Measurements from ENCODE around the gene ATP6V0C. TPM values are rescaled to one million over a fixed set of nuclear protein-coding genes. Genes with fewer than 3 reads are reported as not detected.

Gene ATP6V0C
- total RNA-seq, 1 donor from 2014 or later = 126 TPM

DNA sequence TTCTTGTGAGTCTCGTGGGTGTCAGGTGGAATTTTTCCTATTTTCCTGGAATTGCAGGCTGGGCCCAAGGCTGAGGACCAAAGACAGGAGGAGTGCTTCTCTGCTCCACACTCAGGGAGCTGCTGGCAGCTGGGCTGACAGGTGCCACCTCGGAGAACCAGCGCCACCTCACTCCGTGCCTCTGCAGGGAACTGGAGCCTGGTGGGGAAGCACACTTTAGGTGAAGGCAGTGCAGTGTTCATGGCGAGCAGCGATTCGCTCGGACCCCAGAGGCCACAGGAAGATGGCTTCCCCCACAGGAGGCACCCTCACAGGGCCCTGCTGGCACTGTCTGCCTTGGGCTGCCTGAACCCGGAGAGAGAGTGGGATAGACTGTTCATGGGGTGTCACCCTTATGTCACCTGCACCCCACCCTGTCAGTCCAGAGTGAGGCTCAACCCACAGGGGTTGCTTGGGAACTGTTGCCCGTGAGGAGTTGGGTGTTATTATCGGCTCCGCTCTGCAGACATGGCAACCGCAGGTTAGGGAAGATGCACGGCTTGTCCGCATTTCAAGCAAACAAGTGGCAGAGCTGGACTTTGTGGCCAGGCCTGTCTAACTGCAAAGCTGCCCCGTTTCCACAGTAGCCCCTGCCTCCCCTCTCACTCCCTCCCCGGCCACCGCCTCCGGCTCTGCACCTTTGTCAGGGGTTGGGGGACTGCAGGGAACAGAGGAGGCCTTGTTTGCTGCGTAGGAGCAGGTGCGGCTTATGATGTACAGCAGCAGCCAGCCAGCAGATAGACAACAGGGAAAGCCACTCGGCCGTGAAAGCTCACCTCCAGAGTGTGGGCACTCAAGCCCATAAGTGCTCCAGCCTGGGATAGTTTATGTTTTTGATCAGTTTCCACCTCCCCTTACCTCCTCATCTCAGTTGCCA, 23.3 kb upstream of the ATP6V0C start:
- DNase-seq (ENCODE audit: extremely low read depth, low read depth, low spot score) = no peak

GRCh38 chr16:2492292-2492691, 21.5 kb upstream of the ATP6V0C start:
- no peak for DNase-seq (ENCODE audit: extremely low read depth, low read depth, low spot score)

DNA sequence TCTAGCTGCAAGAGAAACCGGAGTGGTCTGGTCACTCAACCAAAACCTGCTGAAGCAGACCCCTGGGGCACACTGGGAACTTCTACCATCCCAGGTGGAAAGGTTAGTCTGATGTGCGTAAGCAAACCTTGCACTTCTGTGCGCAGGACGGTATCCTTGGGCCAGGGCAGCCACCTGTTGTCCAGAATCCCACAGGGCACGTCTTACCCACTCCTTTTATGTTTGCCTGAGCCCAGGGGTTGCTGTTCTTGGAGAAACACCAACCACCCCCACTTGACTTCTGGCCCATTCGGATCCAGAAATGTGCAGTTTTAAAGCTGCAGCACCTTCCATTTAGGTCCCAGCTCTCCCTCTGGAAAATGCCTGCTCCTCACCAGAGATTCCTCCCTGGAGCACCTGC, 20.1 kb upstream of the ATP6V0C start:
- DNase-seq (ENCODE audit: extremely low read depth, low read depth, low spot score) = no peak

- DNase-seq (ENCODE audit: extremely low read depth, low read depth, low spot score) = no peak
These were observed 19.1 kb upstream of the ATP6V0C start for GRCh38 chr16:2494616-2495015.

- DNase-seq (ENCODE audit: extremely low read depth, low read depth, low spot score) = no peak
These were observed 18.7 kb upstream of the ATP6V0C start for GRCh38 chr16:2495041-2495440.

GRCh38 chr16:2496223-2497115, 17.3 kb upstream of the ATP6V0C start:
- no peak for DNase-seq (ENCODE audit: extremely low read depth, low read depth, low spot score)

DNA sequence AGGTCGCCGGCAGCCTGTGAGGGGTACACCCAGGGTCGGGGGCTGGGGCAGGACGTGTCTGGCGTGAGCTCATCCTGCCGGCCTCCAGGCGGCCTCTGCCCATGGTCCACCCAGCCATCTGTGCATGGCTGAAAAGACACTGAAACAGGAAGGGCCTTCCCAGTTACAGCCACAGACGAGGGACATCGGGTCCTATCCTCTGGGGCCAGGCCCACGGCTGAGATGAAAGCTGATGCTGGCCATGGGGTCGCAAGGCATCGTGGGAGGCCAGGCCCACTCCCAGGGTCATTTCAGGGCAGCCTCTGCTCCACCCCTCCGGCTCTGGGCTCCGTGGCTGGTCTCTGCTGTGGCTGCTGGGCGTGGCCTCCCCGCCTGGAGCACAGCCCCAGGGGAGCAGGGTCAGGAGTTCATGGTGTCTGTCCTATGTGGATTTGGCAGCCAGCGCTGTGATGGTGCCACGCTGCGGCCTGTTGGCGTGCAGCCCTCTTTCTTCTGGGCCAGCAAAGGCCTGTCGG, 16.6 kb upstream of the ATP6V0C start:
- no peak for DNase-seq (ENCODE audit: extremely low read depth, low read depth, low spot score)

GRCh38 chr16:2497695-2498484, 15.9 kb upstream of the ATP6V0C start:
- no peak for DNase-seq (ENCODE audit: extremely low read depth, low read depth, low spot score)

GRCh38 chr16:2498531-2499253, 15.1 kb upstream of the ATP6V0C start:
- no peak for DNase-seq (ENCODE audit: extremely low read depth, low read depth, low spot score)

- DNase-seq (ENCODE audit: extremely low read depth, low read depth, low spot score) = no peak
These were observed 14.3 kb upstream of the ATP6V0C start for GRCh38 chr16:2499454-2499853.

DNA sequence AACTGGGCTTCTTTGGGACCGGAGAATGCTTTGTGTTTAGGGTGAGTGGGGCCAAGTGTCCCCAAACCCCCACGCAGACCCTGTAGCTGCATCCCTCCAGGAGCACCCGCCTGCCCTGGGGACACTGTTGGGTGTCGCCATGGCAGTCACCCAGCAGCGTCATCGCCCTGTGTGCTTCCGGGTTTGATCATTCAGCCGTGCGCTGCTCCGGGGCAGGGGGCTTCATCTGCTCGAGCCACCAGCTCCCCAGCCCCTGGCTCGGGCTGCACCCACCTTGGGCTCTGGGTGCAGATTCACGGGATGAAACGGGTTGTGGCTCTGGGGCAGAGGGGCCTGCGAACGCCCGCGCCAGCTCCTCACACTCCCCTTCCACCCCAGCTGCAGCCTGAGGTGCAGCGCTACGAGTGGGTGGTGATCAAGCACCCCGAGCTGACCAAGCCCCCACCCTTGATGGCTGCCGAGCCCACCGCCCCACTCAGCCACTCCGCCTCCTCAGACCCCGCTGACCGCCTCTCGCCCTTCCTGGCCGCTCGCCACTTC, 13.8 kb upstream of the ATP6V0C start:
- no peak for DNase-seq (ENCODE audit: extremely low read depth, low read depth, low spot score)

GRCh38 chr16:2500430-2500917, 13.3 kb upstream of the ATP6V0C start:
- DNase-seq (ENCODE audit: extremely low read depth, low read depth, low spot score) = no peak

DNA sequence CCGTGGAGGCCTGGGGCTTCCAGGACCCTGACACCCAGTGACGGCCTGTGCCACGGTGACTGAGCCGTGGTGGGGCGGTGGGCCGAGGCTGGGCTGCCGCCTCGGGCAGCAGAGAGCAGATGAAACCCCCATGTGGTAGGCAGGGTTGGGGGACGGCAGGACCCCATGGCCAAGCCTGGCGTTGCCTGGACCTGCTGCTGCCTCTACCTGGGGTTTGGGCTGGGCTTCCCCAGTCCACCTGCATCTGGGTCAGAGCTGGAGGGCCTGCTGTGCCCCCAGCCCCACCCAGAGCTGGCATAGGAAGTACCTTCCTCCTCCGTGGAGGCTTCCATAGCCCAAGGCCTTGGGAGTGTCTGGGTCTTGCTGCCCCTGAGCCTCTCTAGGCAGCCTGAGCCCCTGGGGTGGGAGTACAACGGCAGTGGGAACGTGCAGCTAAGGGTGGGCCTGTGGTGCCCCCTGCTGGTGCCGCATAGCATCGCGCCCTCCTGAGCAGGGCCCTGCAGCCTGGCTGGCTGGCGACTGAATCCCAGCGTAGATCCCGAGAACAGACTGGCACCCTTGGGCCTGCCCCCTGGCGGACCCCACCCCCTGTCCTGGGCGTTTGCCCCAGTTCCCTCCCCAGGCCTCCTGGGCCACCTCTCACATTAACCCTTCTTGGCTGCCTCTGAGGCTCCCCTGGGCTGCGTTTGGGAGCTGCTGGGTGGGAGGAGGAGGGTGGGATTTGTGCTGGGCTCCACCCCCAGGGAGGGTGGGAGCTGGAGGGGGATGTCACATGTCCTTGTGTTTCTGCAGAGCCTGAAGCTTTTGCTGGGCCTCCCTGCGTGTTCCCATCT, 12.6 kb upstream of the ATP6V0C start:
- no peak for DNase-seq (ENCODE audit: extremely low read depth, low read depth, low spot score)

- no peak for DNase-seq (ENCODE audit: extremely low read depth, low read depth, low spot score)
These were observed 11.5 kb upstream of the ATP6V0C start for GRCh38 chr16:2501946-2502895.

DNA sequence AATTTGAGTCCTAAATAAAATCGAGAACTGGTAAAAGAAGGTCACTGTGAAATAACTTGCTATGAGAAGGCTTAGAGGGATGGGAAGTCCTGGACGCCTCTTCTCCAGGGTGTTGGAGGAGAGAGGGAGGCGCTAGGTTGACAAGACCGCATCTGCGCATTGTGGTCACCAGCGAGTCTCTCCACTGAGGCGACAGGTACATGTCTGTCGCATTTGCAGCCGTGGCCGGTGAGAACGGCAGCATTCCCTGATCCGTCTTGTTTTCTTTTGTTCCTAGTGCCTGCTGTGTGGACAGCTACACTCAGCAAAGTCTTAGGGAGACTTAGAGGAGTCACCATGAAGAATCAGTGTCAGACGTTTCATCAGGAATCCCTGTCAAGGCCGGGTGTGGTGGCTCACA, 8.1 kb upstream of the ATP6V0C start:
- DNase-seq (ENCODE audit: extremely low read depth, low read depth, low spot score) = no peak

DNA sequence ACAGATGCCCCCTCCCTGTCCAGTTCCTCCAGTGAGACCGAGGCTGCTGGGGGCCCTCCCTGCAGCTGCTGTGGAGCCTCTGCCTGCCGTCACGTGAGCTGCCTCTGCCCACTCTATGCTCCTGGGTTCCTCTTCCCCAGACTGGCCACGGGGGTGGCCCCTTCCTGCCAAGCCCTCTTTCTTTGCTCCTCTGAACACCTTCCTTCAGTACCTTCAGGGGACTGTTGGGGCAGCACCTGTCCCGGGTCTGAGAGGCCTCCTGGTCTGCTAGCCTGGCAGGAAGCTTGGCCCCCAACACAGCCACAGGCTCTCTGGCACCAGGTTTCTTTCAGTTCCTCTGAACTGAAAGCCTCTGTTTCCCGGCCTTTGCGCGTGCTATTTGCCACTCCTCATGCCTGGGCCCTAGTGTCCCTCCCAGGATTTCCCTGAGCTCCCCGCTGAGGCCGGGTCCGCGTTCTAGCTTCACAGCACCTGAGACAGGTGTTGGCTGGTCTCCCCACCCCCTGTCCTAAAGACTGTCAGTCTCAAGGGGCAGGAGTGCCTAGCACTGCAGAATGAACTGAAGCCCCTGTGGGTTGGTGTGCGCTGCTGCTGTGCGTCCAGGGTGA, 6.6 kb upstream of the ATP6V0C start:
- no peak for DNase-seq (ENCODE audit: extremely low read depth, low read depth, low spot score)

DNA sequence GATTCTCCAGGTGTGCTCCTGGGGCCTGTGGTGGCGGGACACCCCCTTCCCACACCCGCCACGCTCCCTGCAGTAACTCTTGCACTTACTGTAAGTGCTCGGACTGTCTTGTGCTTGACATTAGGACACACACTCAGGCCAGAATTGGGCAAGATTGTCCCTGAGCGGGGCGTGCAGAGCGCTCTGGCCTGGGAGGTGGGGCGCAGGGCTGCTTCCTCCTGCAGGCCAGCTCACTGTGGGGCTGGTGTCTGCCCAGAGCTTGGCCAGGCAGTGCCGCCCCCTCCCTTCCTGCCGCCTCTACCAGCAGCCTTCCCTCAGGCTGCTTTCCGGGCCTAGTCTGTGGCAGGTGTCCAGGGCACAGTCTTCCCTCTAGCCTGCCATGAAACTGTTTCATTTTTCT, 6.1 kb upstream of the ATP6V0C start:
- no peak for DNase-seq (ENCODE audit: extremely low read depth, low read depth, low spot score)
